CD8-positive, alpha-beta memory T cell (primary cell): ENCODE results near the gene XPO4. TPM values are rescaled to one million over a fixed set of nuclear protein-coding genes. Genes with fewer than 3 reads are reported as not detected.

Experiments
- CTCF ChIA-PET: fragments of 350-600 bp; sonication (Branson Sonifier 250); formaldehyde crosslinking; loops from one replicate; lab custom pipeline; 2021; ENCODE audit warnings: antibody characterized with exemption; lab: Charles Lee
- POLR2A ChIA-PET: fragments of 350-600 bp; sonication (Branson Sonifier 250); formaldehyde crosslinking; loops from one replicate; lab custom pipeline; 2021; ENCODE audit warnings: antibody characterized with exemption; lab: Charles Lee
- DNase-seq, 5 donors: peaks; one replicate each; pipeline versions ENCODE4 v3.0.0 to v3.0.0-alpha.2; 2020 to 2022; ENCODE audit warnings: mixed read lengths in 1 of 5
- H3K27ac ChIP-seq: one replicate; pipeline ENCODE4 v1.7.0; 2013; ENCODE audit warnings: low read depth, mild to moderate bottlenecking, low read length, moderate library complexity
- H3K27me3 ChIP-seq: 2 replicates; pipeline ENCODE4 v1.7.0; 2013; ENCODE audit warnings: low read length, mild to moderate bottlenecking; ENCODE audit not compliant: insufficient read depth, poor library complexity, severe bottlenecking
- H3K36me3 ChIP-seq: 2 replicates; pipeline ENCODE4 v1.7.0; 2013; ENCODE audit warnings: mild to moderate bottlenecking, low read length, moderate library complexity; ENCODE audit not compliant: insufficient read depth
- H3K4me1 ChIP-seq: 2 replicates; pipeline ENCODE4 v1.7.0; 2013; ENCODE audit warnings: mild to moderate bottlenecking, low read length, moderate library complexity; ENCODE audit not compliant: insufficient read depth
- H3K4me3 ChIP-seq: 2 replicates; pipeline ENCODE4 v1.7.0; 2013; ENCODE audit warnings: mild to moderate bottlenecking, low read length
- H3K9me3 ChIP-seq: 2 replicates; pipeline ENCODE4 v1.7.0; 2013; ENCODE audit warnings: mild to moderate bottlenecking, low read length
- H3K27ac Mint-ChIP-seq, 8 donors: one replicate each; pipeline ENCODE4 v1.8.0; 2020 to 2021; ENCODE audit warnings: mixed read lengths in 8 of 8, mild to moderate bottlenecking in 6 of 8, inconsistent platforms in 3 of 8, moderate library complexity in 3 of 8
- H3K27me3 Mint-ChIP-seq, 2 donors: one replicate each; pipeline ENCODE4 v1.8.0; 2020 to 2021; ENCODE audit warnings: mixed read lengths in 2 of 2, mild to moderate bottlenecking in 1 of 2, moderate library complexity in 1 of 2
- H3K36me3 Mint-ChIP-seq, 3 donors: one replicate each; pipeline ENCODE4 v1.8.0; 2020 to 2021; ENCODE audit warnings: mixed read lengths in 3 of 3, inconsistent platforms in 1 of 3, mild to moderate bottlenecking in 1 of 3
- H3K4me1 Mint-ChIP-seq, 3 donors: one replicate each; pipeline ENCODE4 v1.8.0; 2020 to 2021; ENCODE audit warnings: mixed read lengths in 3 of 3, inconsistent platforms in 1 of 3, mild to moderate bottlenecking in 1 of 3
- H3K4me3 Mint-ChIP-seq, 7 donors: one replicate each; pipeline ENCODE4 v1.8.0; 2020 to 2021; ENCODE audit warnings: mixed read lengths in 7 of 7, mild to moderate bottlenecking in 6 of 7, moderate library complexity in 4 of 7, inconsistent platforms in 2 of 7
- H3K9me3 Mint-ChIP-seq, 5 donors: one replicate each; pipeline ENCODE4 v1.8.0; 2020 to 2022; ENCODE audit warnings: mixed read lengths in 5 of 5, mild to moderate bottlenecking in 3 of 5, moderate library complexity in 2 of 5, inconsistent platforms in 1 of 5
- polyA plus RNA-seq: library from polyadenylated mRNA; unstranded; fragments of 300-500 nt; fragmentation: Illumina TruSeq; gene quantifications from one replicate; pipeline ENCODE4 v1.2.3, GENCODE V29; 2021
- total RNA-seq, 2 experiments: library from RNA; stranded (reverse); gene quantifications; one replicate each; pipeline ENCODE4 v1.2.3, GENCODE V29; 2021

The XPO4 gene
- total and polyA plus RNA-seq, 3 experiments from 2014 or later: 6.9 to 30.4 (median 30.3) TPM

GRCh38 chr13:20843166-20843565 is 59.4 kb downstream of the XPO4 start:
- no peak overlapping the region for H3K4me3 Mint-ChIP-seq
- no peak overlapping the region for H3K27ac Mint-ChIP-seq
- H3K27me3 Mint-ChIP-seq: no peaks in the 10 kb centered on the region
- H3K9me3 Mint-ChIP-seq: no peaks in the 10 kb centered on the region
- CTCF ChIA-PET: no interaction called here
- H3K36me3 Mint-ChIP-seq: peaks cover 0 to 45% (median 9%) of the 10 kb centered on the region in 3 donors
- H3K9me3 ChIP-seq: no peaks in the 10 kb centered on the region
- no peak overlapping the region for H3K4me3 ChIP-seq
- peaks cover 7% of the 10 kb centered on the region for H3K36me3 ChIP-seq
- no peak for DNase-seq
- H3K27me3 ChIP-seq: no peaks in the 10 kb centered on the region
- H3K4me1 Mint-ChIP-seq: peaks cover 0 to 6% (median 0%) of the 10 kb centered on the region in 3 donors
- H3K4me1 ChIP-seq: no peaks in the 10 kb centered on the region
- POLR2A ChIA-PET: no interaction called here
- H3K27ac ChIP-seq: no peak overlapping the region

DNA sequence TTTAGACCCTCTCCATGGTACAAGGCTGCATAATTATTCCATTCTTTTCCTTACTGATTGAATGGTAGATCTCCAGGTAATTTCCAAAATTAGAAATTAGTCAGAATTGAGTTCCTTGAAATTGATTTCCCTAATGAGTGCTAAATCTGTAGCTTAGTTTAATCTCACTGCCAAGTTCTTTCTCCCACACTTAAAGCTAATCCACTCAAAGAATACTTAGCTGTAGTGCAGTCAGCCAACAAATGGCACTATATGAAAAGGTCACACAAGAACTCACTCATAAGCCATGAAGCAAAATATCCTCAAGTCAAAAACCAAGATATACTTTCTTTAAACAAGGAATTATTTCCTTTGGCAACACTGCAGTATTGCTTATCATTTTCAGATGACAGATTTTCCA is 62.0 kb downstream of the XPO4 start:
- no peak overlapping the region for H3K27ac Mint-ChIP-seq
- CTCF ChIA-PET: interaction anchor here (1.3 to 3.0 kb wide), 2 partner anchors 12 to 643 kb away, joined by 3 to 14 read pairs; no protein-coding TSS in a partner anchor

DNA sequence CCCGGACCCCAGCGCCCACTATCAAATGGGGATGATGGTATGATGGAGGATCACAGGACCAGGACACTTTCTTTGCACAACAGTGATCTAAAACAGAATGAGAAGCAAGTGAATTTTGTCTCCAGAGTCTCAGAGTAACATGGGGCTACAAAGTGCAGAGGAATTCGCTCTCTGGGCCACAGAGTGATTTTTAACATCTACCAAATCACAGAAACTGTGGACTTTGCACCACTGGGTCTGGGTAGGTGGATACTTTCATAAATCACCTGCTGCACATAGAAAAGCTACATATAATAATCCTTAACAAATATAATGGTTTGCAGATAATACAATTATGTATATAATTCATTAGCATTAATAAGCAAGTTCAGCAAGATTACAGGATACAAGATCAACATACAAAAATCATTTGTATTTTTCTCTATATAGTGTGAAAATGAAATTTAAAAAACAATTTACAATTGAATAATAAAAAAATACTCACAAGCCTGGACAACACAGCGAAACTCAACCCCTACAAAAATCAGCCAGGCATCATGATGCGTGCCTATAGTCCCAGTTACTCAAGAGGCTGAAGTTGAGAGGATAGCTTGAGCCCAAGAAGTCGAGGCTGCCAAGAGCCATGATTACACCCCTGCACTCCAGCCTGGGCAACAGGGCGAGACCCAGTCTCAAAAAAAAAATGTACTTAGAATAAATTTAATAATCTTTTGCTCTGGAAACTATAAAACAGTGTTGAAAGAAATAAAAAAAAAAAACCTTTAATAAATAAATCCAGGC is 68.5 kb downstream of the XPO4 start:
- H3K9me3 Mint-ChIP-seq: no peaks in the 10 kb centered on the region
- no peak overlapping the region for H3K4me3 Mint-ChIP-seq
- Histone ChIP-seq H3K4me3 (no peak overlapping the region), H3K9me3 (no peaks in the 10 kb centered on the region), H3K27me3 (no peaks in the 10 kb centered on the region), H3K4me1 (no peaks in the 10 kb centered on the region), H3K36me3 (peaks cover 3% of the 10 kb centered on the region), H3K27ac (no peak overlapping the region)
- H3K36me3 Mint-ChIP-seq: peaks cover 8 to 45% (median 14%) of the 10 kb centered on the region in 3 donors
- H3K27ac Mint-ChIP-seq: peak overlapping the region in 1 of 8 donors; percentile 7
- ChIA-PET POLR2A (no interaction called here), CTCF (interaction anchor here (1.4 kb wide), 1 partner anchor 16 kb away, joined by 5 read pairs; no protein-coding TSS in a partner anchor)
- H3K27me3 Mint-ChIP-seq: no peaks in the 10 kb centered on the region
- peaks cover 3 to 8% (median 5%) of the 10 kb centered on the region in 3 donors for H3K4me1 Mint-ChIP-seq
- no peak for DNase-seq

More for the DNA sequence above, 62.0 kb downstream of the XPO4 start:
- H3K9me3 ChIP-seq: no peaks in the 10 kb centered on the region
- no peaks in the 10 kb centered on the region for H3K4me1 ChIP-seq
- no peak for DNase-seq
- H3K27me3 ChIP-seq: no peaks in the 10 kb centered on the region
- no peak overlapping the region for H3K27ac ChIP-seq
- H3K36me3 ChIP-seq: peaks cover 7% of the 10 kb centered on the region
- H3K4me3 ChIP-seq: no peak overlapping the region
- Mint-ChIP-seq H3K27me3 (no peaks in the 10 kb centered on the region), H3K4me3 (no peak overlapping the region), H3K36me3 (peaks cover 8 to 67% (median 18%) of the 10 kb centered on the region in 3 donors), H3K4me1 (peaks cover 0 to 1% (median 0%) of the 10 kb centered on the region in 3 donors), H3K9me3 (no peaks in the 10 kb centered on the region)
- POLR2A ChIA-PET: no interaction called here

- no peaks in the 10 kb centered on the region for H3K27me3 Mint-ChIP-seq
- Histone ChIP-seq H3K4me1 (no peaks in the 10 kb centered on the region), H3K9me3 (no peaks in the 10 kb centered on the region), H3K27me3 (no peaks in the 10 kb centered on the region), H3K36me3 (peaks cover 3% of the 10 kb centered on the region), H3K27ac (no peak overlapping the region), H3K4me3 (no peak overlapping the region)
- H3K4me3 Mint-ChIP-seq: no peak overlapping the region
- CTCF ChIA-PET: interaction anchor here (0.9 kb wide), 1 partner anchor 69 kb away, joined by 3 read pairs; the partner anchor contains the start of gene XPO4
- peaks cover 11 to 15% (median 14%) of the 10 kb centered on the region in 3 donors for H3K4me1 Mint-ChIP-seq
- H3K27ac Mint-ChIP-seq: no peak overlapping the region
- DNase-seq: no peak
- POLR2A ChIA-PET: interaction anchor here (0.6 kb wide), 1 partner anchor 320 kb away, joined by 3 read pairs; no protein-coding TSS in a partner anchor
- peaks cover 8 to 37% (median 11%) of the 10 kb centered on the region in 3 donors for H3K36me3 Mint-ChIP-seq
- no peaks in the 10 kb centered on the region for H3K9me3 Mint-ChIP-seq
These were observed 69.7 kb downstream of the XPO4 start for GRCh38 chr13:20832861-20833260.

DNA sequence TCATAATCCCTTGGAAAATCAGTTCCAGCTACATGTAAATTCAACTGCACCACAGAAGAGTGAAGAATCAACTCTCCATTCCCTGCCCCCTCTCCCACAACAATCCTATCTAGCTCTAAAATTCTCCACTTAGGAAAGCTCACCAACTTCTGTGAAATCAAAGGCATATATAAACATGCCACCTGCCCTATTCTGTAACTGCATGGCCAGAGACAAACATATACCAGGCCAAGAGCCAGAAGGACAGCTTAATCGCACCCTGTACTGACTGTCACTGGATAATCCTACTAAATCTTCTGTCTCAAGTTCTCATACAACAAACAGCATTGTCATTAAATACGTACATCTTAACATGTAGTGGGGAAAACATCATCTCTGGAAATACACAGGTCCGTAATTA is 70.6 kb downstream of the XPO4 start:
- DNase-seq: no peak
- Mint-ChIP-seq H3K27me3 (no peaks in the 10 kb centered on the region), H3K27ac (peak overlapping the region in 4 of 8 donors; percentile 14 to 66 (median 38)), H3K4me1 (peaks cover 14 to 15% (median 14%) of the 10 kb centered on the region in 3 donors), H3K9me3 (no peaks in the 10 kb centered on the region), H3K4me3 (no peak overlapping the region), H3K36me3 (peaks cover under 1 to 29% (median 5%) of the 10 kb centered on the region in 3 donors)
- H3K27me3 ChIP-seq: no peaks in the 10 kb centered on the region
- CTCF ChIA-PET: interaction anchor here (0.7 to 0.8 kb wide), 2 partner anchors 335 to 634 kb away, joined by 3 read pairs; no protein-coding TSS in a partner anchor
- H3K4me1 ChIP-seq: no peaks in the 10 kb centered on the region
- POLR2A ChIA-PET: no interaction called here
- no peak overlapping the region for H3K4me3 ChIP-seq
- peaks cover 3% of the 10 kb centered on the region for H3K36me3 ChIP-seq
- H3K27ac ChIP-seq: no peak overlapping the region
- no peaks in the 10 kb centered on the region for H3K9me3 ChIP-seq

DNA sequence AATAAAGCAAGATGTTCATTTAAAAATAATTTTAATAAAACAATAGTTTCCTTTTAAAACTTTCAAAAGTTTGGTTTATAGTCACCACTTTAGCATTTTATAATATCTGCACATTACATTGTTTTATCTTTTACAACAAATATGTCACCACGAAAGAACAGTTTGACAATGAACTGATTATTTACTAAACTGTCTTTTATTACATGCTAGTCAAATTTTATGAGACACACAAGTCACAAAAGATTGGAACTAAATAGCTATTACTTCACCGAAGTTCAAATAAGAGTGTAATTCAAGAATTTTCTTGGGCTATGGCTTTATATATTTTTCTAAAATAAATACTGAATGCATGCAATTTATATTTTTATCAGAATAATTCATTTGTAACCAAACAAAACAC is 71.3 kb downstream of the XPO4 start:
- Mint-ChIP-seq H3K36me3 (peaks cover 0 to 25% (median 2%) of the 10 kb centered on the region in 3 donors), H3K9me3 (no peaks in the 10 kb centered on the region), H3K4me1 (peaks cover 14 to 15% (median 14%) of the 10 kb centered on the region in 3 donors), H3K4me3 (no peak overlapping the region), H3K27me3 (no peaks in the 10 kb centered on the region), H3K27ac (no peak overlapping the region)
- Histone ChIP-seq H3K27me3 (no peaks in the 10 kb centered on the region), H3K9me3 (no peaks in the 10 kb centered on the region), H3K36me3 (peaks cover 3% of the 10 kb centered on the region), H3K4me1 (no peaks in the 10 kb centered on the region), H3K4me3 (no peak overlapping the region), H3K27ac (no peak overlapping the region)
- CTCF ChIA-PET: interaction anchor here (0.7 to 0.8 kb wide), 2 partner anchors 335 to 634 kb away, joined by 3 read pairs; no protein-coding TSS in a partner anchor
- POLR2A ChIA-PET: no interaction called here
- DNase-seq: no peak

- Mint-ChIP-seq H3K9me3 (no peaks in the 10 kb centered on the region), H3K4me3 (peak overlapping the region in 6 of 7 donors; percentile 23 to 73 (median 53)), H3K36me3 (peaks cover 0 to 20% (median 6%) of the 10 kb centered on the region in 3 donors), H3K27ac (peak overlapping the region; percentile 21 to 94 (median 68)), H3K4me1 (peaks cover 13 to 18% (median 14%) of the 10 kb centered on the region in 3 donors), H3K27me3 (no peaks in the 10 kb centered on the region)
- Histone ChIP-seq H3K4me1 (no peaks in the 10 kb centered on the region), H3K27me3 (no peaks in the 10 kb centered on the region), H3K9me3 (no peaks in the 10 kb centered on the region), H3K27ac (no peak overlapping the region), H3K4me3 (no peak overlapping the region), H3K36me3 (peaks cover 1% of the 10 kb centered on the region)
- peak in 3 of 5 donors; percentile 22 to 65 (median 58) for DNase-seq
- CTCF ChIA-PET: interaction anchor here (0.7 to 2.7 kb wide), 27 partner anchors 9 to 631 kb away, joined by 3 to 52 read pairs (median 4); no protein-coding TSS in a partner anchor
- POLR2A ChIA-PET: interaction anchor here (0.8 kb wide), 1 partner anchor 18 kb away, joined by 5 read pairs; no protein-coding TSS in a partner anchor
These were observed 73.8 kb downstream of the XPO4 start for GRCh38 chr13:20828539-20829364.
